Neural cell (in vitro differentiated cells): ENCODE measurements around the gene ZNF221. TPM values are rescaled to one million over a fixed set of nuclear protein-coding genes. Genes with fewer than 3 reads are reported as not detected.

Experiments used
- H2AFZ ChIP-seq: fragments of 200-600, 300-800 bp; sonication (generic), shearing (Covaris generic); 2 replicates; pipeline ENCODE4 v1.6.0; 2014; ENCODE audit warnings: low read depth, mild to moderate bottlenecking, antibody characterized with exemption, low read length, moderate library complexity
- H3F3A ChIP-seq: fragments of 200-600 bp; shearing (Covaris generic); 2 replicates; pipeline ENCODE4 v1.6.1; 2016; ENCODE audit warnings: mild to moderate bottlenecking, moderate library complexity, mixed read lengths, antibody characterized with exemption, low read length; ENCODE audit not compliant: insufficient read depth, poor library complexity, severe bottlenecking
- H3K27ac ChIP-seq: fragments of 200-600, 300-800 bp; sonication (generic), shearing (Covaris generic); 2 replicates; pipeline ENCODE4 v1.5.1; 2014; ENCODE audit warnings: mild to moderate bottlenecking, low read length, moderate library complexity
- H3K27me3 ChIP-seq: fragments of 300-800, 200-600 bp; sonication (generic), shearing (Covaris generic); 2 replicates; pipeline ENCODE4 v1.6.0; 2014; ENCODE audit warnings: mild to moderate bottlenecking, low read depth, low read length, moderate library complexity; ENCODE audit not compliant: insufficient read depth
- H3K36me3 ChIP-seq: fragments of 300-800, 200-600 bp; sonication (generic), shearing (Covaris generic); 2 replicates; pipeline ENCODE4 v1.5.1; 2014; ENCODE audit warnings: mild to moderate bottlenecking, antibody characterized with exemption, low read length, moderate library complexity; ENCODE audit not compliant: insufficient read depth
- H3K4me2 ChIP-seq: fragments of 300-800, 200-600 bp; sonication (generic), shearing (Covaris generic); 2 replicates; pipeline ENCODE4 v1.6.0; 2014; ENCODE audit warnings: mild to moderate bottlenecking, low read length
- H3K4me3 ChIP-seq: fragments of 300-800, 200-600 bp; sonication (generic), shearing (Covaris generic); 2 replicates; pipeline ENCODE4 v1.5.1; 2014; ENCODE audit warnings: mild to moderate bottlenecking, low read length, moderate library complexity
- H3K79me2 ChIP-seq: fragments of 200-600 bp; shearing (Covaris generic); replicated peaks from 2 replicates; pipeline ENCODE4 v1.6.0; 2014; ENCODE audit warnings: mild to moderate bottlenecking, low read length, moderate library complexity; ENCODE audit not compliant: insufficient read depth
- H3K9ac ChIP-seq: fragments of 300-800, 200-600 bp; sonication (generic), shearing (Covaris generic); 2 replicates; pipeline ENCODE4 v1.6.1; 2016; ENCODE audit warnings: mild to moderate bottlenecking, low read length, mixed read lengths
- H3K9me2 ChIP-seq: fragments of 200-600 bp; shearing (Covaris generic); 2 replicates; pipeline ENCODE4 v1.6.1; 2016; ENCODE audit warnings: mild to moderate bottlenecking, low read length, mixed read lengths; ENCODE audit not compliant: insufficient read depth
- H3K9me3 ChIP-seq: fragments of 200-600, 300-800 bp; sonication (generic), shearing (Covaris generic); 2 replicates; pipeline ENCODE4 v1.6.1; 2016; ENCODE audit warnings: mild to moderate bottlenecking, mixed run types, low read length, moderate library complexity, mixed read lengths
- H4K20me1 ChIP-seq: fragments of 200-600 bp; shearing (Covaris generic); 2 replicates; pipeline ENCODE4 v1.6.1; 2016; ENCODE audit warnings: mild to moderate bottlenecking, mixed run types; ENCODE audit not compliant: insufficient read depth
- CTCF ChIP-seq: fragments of 450-650 bp; IDR thresholded peaks from 2 replicates; pipeline ENCODE4 v1.5.1; 2014; ENCODE audit warnings: antibody characterized with exemption, mild to moderate bottlenecking, moderate library complexity; ENCODE audit not compliant: poor library complexity, severe bottlenecking
- EP300 ChIP-seq: fragments of 450-650 bp; conservative IDR thresholded peaks from 2 replicates; pipeline ENCODE4 v1.6.1; 2014; ENCODE audit warnings: antibody characterized with exemption, mild to moderate bottlenecking, moderate library complexity; ENCODE audit not compliant: poor library complexity, severe bottlenecking
- EZH2 ChIP-seq: fragments of 200-600, 300-800 bp; shearing (Covaris generic), sonication (generic); IDR thresholded peaks from 2 replicates; pipeline ENCODE4 v1.6.1; 2014; ENCODE audit warnings: antibody characterized with exemption, low read length, borderline replicate concordance, mild to moderate bottlenecking; ENCODE audit not compliant: insufficient read depth, poor library complexity, severe bottlenecking
- MXI1 ChIP-seq: fragments of 450-650 bp; conservative IDR thresholded peaks from 2 replicates; pipeline ENCODE4 v1.6.1; 2014; ENCODE audit warnings: antibody characterized with exemption, mild to moderate bottlenecking; ENCODE audit not compliant: poor library complexity, severe bottlenecking
- POLR2AphosphoS5 ChIP-seq: IDR thresholded peaks from 2 replicates; pipeline ENCODE4 v1.6.1; 2012
- RAD21 ChIP-seq: fragments of 450-650 bp; conservative IDR thresholded peaks from 2 replicates; pipeline ENCODE4 v1.6.1; 2014; ENCODE audit warnings: antibody characterized with exemption, mild to moderate bottlenecking, moderate library complexity
- REST ChIP-seq: IDR thresholded peaks from 2 replicates; pipeline ENCODE4 v1.6.1; 2012; ENCODE audit warnings: borderline replicate concordance
- SMC3 ChIP-seq: fragments of 450-650 bp; conservative IDR thresholded peaks from 2 replicates; pipeline ENCODE4 v1.6.1; 2014; ENCODE audit warnings: antibody characterized with exemption, mild to moderate bottlenecking, moderate library complexity; ENCODE audit not compliant: poor library complexity
- TAF1 ChIP-seq: IDR thresholded peaks from 2 replicates; pipeline ENCODE4 v1.6.1; 2012; ENCODE audit warnings: low read depth
- polyA plus RNA-seq: library from polyadenylated mRNA; depleted of rRNA; stranded (reverse); fragments of >200 nt; gene quantifications from 2 replicates; pipeline ENCODE4 v1.2.3, GENCODE V29; 2014

Gene ZNF221
- polyA plus RNA-seq, 1 donor from 2014 or later = 7.4 TPM

GRCh38 chr19:44007473-44007872, 56.4 kb downstream of the ZNF221 start:
- Histone ChIP-seq H3K36me3 (peaks cover 41% of the 10 kb centered on the region), H3K4me3 (no peak overlapping the region), H3K9me2 (no peaks in the 10 kb centered on the region), H3K9ac (no peak overlapping the region), H3K9me3 (peaks cover 11% of the 10 kb centered on the region), H3F3A (no peaks in the 10 kb centered on the region), H3K4me2 (no peak overlapping the region), H3K27ac (no peak overlapping the region), H2AFZ (no peak overlapping the region), H4K20me1 (no peaks in the 10 kb centered on the region), H3K79me2 (peaks cover 8% of the 10 kb centered on the region), H3K27me3 (no peaks in the 10 kb centered on the region)
- no peak for TF ChIP-seq MXI1
- no peak for TF ChIP-seq REST
- no peak for TF ChIP-seq POLR2AphosphoS5
- no peak for TF ChIP-seq TAF1
- TF ChIP-seq EP300 = no peak
- TF ChIP-seq RAD21 = no peak
- TF ChIP-seq CTCF = no peak
- no peak for TF ChIP-seq EZH2
- TF ChIP-seq SMC3 = no peak

GRCh38 chr19:44010468-44010867, 59.4 kb downstream of the ZNF221 start:
- H3K4me2 ChIP-seq = no peak overlapping the region
- no peaks in the 10 kb centered on the region for H4K20me1 ChIP-seq
- H3K36me3 ChIP-seq = peaks cover 41% of the 10 kb centered on the region
- no peaks in the 10 kb centered on the region for H3K27me3 ChIP-seq
- TF ChIP-seq EZH2 = no peak
- TF ChIP-seq TAF1 = no peak
- no peak for TF ChIP-seq CTCF
- no peak for TF ChIP-seq RAD21
- TF ChIP-seq POLR2AphosphoS5 = no peak
- no peak for TF ChIP-seq EP300
- no peak for TF ChIP-seq MXI1
- no peak for TF ChIP-seq REST
- no peak for TF ChIP-seq SMC3
- no peak overlapping the region for H3K9ac ChIP-seq
- no peaks in the 10 kb centered on the region for H3K79me2 ChIP-seq
- no peak overlapping the region for H2AFZ ChIP-seq
- no peaks in the 10 kb centered on the region for H3F3A ChIP-seq
- no peak overlapping the region for H3K27ac ChIP-seq
- peaks cover 11% of the 10 kb centered on the region for H3K9me3 ChIP-seq
- H3K4me3 ChIP-seq = no peak overlapping the region
- H3K9me2 ChIP-seq = no peaks in the 10 kb centered on the region
